Cerebellar cortex (tissue), 1 donor: ENCODE data around the gene HDAC7.
A peak's percentile ranks its signal among the peaks of the same experiment; 100 is the strongest.

Experiments
- DNase-seq: peaks from one replicate; pipeline ENCODE4 v3.0.0-alpha.2; 2015; ENCODE audit warnings: low spot score

Gene HDAC7

GRCh38 chr12:47793015-47793681 is 26.6 kb downstream of the HDAC7 start:
- DNase-seq: no peak

DNA sequence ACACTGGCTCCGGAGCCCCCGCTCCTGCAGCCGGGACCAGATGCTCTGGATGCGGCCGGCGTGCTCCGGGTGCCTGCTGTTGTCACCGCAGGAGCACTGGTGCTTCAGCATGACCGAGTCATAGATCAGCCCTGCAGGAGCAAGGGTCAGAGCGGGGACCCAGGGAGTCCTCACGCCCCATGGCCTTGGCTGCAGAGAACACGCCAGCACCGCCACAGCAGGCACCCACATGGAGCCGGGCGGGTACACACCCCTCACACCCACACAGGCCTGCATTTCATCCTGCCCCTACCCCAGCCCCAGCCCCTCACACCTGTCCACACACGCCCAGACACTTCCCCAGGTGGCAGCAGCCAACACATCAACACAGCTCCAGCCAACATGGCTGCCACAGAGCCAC is 27.8 kb downstream of the HDAC7 start:
- no peak for DNase-seq

DNA sequence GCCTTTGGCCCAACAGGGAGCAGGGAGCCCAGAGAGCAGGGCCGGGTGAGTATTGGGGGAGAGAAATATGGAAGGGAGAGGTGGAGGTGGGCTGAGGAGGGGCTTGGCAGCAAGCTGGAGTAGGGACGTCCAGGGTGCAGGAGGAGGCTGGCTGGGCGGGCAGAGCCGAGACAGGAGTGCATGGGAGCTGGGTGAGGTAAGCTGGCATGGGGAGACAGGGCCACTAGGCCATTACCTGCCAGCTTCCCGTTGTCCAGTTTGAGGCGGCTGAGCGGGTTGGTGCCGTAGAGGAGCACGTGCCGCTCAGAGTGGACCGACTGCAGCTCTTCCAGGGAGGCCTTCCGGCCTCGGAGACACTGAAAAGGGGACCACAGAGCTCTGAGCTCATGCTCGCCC is 28.4 kb downstream of the HDAC7 start:
- no peak for DNase-seq

GRCh38 chr12:47790676-47791350 is 28.9 kb downstream of the HDAC7 start:
- no peak for DNase-seq

DNA sequence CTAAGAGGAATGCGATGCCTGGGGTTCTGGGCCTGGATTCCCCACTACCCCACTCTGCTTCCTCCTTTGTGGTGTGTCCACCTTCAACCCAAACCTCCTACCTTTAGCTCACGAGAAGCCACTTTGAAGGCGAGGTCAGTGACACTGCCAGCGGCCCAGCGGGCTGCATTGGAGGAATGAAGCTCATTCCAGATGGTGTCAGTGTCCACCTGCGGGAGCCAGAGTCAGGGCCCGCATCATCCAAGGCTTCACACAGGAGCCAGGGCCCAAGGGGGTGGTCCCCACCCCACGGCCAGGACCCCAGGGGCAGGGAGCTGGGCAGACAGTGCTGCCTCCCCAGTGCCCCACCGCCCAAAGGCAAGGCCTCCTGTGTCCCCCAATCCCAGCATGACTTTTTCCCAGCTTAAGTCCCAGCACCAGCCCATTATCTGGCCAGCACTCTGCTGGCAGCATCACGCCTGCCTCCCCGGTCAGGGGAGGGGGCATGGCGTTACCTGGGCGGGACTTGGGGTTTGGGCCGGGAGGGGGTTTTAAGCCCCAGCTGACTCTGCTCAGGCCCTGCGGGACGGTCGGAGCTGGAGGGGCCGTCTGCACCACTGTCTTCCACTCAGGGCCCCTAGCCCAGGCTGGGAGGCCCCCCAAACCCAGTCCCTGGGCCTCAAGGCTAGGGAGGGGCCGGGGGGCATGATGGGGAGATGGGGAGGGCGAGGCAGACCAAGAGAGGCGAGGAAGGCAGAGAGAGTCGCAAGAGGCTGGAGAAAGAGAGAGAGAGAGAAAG is 29.8 kb downstream of the HDAC7 start:
- no peak for DNase-seq

DNA sequence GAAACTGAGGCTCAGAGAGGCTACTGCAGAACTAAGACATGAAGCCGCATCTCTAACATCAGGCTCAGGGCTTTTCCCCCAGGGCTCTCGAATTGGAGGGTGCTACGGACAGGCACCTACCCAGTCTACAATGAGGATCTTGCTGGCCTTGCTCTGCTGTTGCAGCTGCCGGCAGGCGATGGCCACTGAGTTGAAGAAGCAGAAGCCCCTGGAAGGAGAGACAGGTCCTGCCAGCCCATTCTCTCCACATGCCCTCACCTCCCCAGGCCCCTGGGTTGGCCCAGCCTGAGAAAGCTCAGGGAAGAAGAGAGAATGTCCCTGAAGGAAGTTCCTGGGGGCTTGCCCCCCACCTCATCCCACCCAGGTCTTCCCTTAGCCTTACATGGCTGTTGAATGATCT is 30.6 kb downstream of the HDAC7 start:
- DNase-seq: no peak

DNA sequence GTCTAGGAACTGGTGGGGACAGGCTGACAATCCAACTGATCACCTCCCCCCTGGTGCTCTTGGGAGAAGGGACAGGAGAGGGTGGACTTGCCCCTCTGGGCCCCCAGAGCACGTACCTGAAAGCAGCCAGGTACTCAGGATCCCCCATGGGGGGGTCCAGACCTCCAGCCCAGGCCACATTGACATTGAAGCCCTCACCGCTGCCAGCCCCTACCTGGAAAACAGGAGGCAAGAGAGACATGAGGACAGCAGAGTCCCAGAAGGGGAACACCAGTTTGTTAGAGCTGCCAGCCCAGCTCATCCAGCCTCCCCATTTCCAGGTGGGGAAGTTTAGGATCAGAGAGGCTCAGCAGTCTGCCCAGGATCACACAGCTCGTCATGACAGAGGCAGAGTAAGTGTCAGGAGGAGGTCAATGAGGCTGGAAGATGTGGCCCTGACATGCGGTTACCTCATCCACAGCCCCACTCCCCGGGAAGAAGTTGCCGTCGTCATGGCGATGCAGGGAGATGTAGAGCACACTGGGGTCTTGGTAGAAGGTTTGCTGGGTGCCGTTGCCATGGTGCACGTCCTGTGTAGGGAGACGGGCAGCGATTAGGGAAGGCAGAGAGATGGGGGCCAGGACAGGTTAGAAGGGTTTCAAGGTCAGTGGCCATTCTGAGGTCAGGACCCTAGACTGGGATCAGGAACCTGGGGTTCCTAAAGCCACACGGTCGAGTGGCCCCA is 31.9 kb downstream of the HDAC7 start:
- DNase-seq: no peak

DNA sequence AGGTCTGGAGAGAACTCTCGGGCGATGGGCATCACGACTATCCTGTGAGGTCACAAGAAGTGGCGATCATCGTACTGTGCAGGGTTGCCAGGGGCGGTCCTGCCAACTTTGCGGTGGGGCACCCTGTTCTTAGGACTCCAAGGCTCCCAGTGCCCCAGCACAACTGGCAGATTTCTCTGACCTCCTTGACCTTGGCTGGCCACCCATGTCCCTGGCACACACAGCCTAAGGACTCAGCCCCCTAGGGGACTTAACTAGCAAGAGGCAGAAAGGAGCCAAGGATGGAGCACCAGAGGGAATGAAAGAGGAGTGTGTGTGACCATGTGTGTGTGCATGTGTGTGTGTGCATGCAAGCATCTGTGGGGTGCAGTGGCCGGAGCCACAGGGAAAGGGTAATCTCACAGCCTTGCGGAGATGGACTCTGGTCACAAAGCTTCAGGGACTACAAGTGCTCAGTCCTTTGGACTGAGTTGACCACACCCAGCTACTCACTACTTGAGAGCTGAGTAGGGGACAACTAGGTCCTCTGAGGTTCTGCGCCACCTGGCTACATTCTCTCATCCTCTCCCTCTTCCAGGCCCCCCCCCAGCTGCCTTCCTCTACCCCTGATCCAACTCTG is 32.9 kb downstream of the HDAC7 start:
- no peak for DNase-seq

GRCh38 chr12:47785887-47786661 is 33.6 kb downstream of the HDAC7 start:
- DNase-seq: no peak

- no peak for DNase-seq
Measured at GRCh38 chr12:47785036-47785886, 34.4 kb downstream of the HDAC7 start.

- no peak for DNase-seq
Measured at GRCh38 chr12:47783821-47784819, 35.6 kb downstream of the HDAC7 start.

GRCh38 chr12:47783024-47783755 is 36.5 kb downstream of the HDAC7 start:
- no peak for DNase-seq

- no peak for DNase-seq
Measured at GRCh38 chr12:47782372-47782770, 37.3 kb downstream of the HDAC7 start.

- peak; percentile 60 for DNase-seq
Measured at GRCh38 chr12:47781479-47782371, 38.0 kb downstream of the HDAC7 start.

DNA sequence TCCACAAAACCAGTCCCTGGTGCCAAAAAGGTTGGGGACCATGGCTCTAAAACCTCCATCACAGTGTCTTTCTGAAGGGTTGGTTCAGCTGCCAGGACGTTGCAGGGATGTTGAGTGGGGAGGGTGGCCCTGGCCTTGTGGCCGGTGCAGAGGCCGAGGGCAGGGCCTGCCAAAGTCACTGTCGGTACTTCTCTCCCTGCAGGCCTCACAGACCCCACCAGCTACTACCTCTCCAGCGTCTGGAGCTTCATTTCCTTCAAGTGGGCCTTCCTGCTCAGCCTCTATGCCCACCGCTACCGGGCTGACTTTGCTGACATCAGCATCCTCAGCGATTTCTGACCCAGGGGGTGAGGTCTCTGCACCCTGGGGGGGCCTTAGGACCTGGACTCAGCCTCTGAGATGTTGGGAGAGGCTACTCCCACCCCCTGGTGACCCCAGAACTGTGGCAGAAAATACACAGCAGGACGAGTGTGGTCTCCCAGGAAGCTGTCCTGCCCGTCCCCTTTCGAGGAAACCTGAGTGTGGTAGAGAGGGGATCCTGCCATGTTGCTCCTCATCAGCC is 39.7 kb downstream of the HDAC7 start:
- DNase-seq: no peak

DNA sequence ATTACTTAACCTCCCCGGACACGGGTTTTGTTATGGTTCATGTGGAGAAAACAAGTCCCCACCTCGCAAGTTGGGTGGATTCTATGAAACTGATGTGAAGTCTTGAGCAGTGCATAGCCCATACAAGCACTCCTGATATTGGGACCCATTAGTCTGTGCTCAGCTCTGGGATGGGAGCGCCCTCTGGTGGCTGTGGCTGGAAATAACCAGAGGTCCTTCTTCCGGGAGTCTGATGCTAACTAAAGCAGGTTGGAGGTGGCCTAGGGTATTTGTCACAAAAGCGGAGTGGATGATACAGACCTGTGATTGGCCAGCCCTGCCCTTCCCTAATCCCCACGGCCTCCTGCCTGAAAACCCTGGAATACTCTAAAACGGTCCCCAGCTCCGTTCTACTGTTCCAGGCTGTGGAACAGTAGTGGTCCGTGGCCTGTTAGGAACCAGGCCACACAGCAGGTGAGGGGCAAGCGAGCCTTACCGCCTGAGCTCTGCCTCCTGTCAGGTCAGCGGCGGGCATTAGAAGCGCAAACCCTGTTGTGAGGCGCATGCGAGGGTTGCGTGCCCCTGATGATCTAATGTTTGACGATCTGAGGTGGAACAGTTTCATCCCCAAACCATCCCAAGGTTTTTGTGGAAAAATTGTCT is 40.3 kb downstream of the HDAC7 start:
- DNase-seq: peak; percentile 96
